ENCODE measurements around the gene CUL7. TPM values are rescaled to one million over a fixed set of nuclear protein-coding genes. Genes with fewer than 3 reads are reported as not detected.
"Not testable (repeated sequence)": the region's sequence is repeated elsewhere in the genome, so short reads cannot be mapped to it uniquely, and the experiment has no call there.

CUL7 gene
- total RNA-seq, 1 experiment from 2014 or later: 22.8 TPM

- H3K4me2 ChIP-seq: no peak overlapping the region
- H3K27me3 ChIP-seq (ENCODE audit: insufficient read depth, low read depth): no peaks in the 10 kb centered on the region
- no TSS peak for BruUV-seq (replicated peaks)
- CTCF ChIA-PET: no interaction called here
- intact Hi-C loops (cut with micrococcal nuclease; ENCODE audit: unreplicated experiment): no loop called here
- no peaks in the 10 kb centered on the region; the same call in 1 of the 2 replicates for H4K20me1 ChIP-seq (ENCODE audit: insufficient read depth)
- no peaks in the 10 kb centered on the region for H3K36me3 ChIP-seq (ENCODE audit: low read depth)
- H3F3A ChIP-seq (ENCODE audit: insufficient read depth, low read depth): no peaks in the 10 kb centered on the region; the same call in 1 of the 2 replicates
- H3K9me2 ChIP-seq (ENCODE audit: insufficient read depth): no peaks in the 10 kb centered on the region
- H3K4me3 ChIP-seq: no peak overlapping the region
- TF ChIP-seq, protein P1, sequence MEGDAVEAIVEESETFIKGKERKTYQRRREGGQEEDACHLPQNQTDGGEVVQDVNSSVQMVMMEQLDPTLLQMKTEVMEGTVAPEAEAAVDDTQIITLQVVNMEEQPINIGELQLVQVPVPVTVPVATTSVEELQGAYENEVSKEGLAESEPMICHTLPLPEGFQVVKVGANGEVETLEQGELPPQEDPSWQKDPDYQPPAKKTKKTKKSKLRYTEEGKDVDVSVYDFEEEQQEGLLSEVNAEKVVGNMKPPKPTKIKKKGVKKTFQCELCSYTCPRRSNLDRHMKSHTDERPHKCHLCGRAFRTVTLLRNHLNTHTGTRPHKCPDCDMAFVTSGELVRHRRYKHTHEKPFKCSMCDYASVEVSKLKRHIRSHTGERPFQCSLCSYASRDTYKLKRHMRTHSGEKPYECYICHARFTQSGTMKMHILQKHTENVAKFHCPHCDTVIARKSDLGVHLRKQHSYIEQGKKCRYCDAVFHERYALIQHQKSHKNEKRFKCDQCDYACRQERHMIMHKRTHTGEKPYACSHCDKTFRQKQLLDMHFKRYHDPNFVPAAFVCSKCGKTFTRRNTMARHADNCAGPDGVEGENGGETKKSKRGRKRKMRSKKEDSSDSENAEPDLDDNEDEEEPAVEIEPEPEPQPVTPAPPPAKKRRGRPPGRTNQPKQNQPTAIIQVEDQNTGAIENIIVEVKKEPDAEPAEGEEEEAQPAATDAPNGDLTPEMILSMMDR (conservative IDR thresholded peaks at IDR 0.05): no peak
- no peak for TF ChIP-seq EZH2 (IDR thresholded peaks at IDR 0.05; ENCODE audit: low read depth)
- POLR2A ChIA-PET (ENCODE audit: unreplicated experiment): no interaction called here
- DNase-seq: no peak
- H3K27ac ChIP-seq: no peak overlapping the region
- no peak overlapping the region for H2AFZ ChIP-seq
- H3K4me1 ChIP-seq (replicated peaks; ENCODE audit: insufficient read depth): peaks cover 1% of the 10 kb centered on the region
- no peaks in the 10 kb centered on the region for H3K9me3 ChIP-seq (ENCODE audit: insufficient read depth, low read depth)
- peaks cover 93% of the 10 kb centered on the region for H3K79me2 ChIP-seq (ENCODE audit: low read depth)
Measured at GRCh38 chr6:43082806-43083655, 29.4 kb upstream of the CUL7 start.

- H3K4me3 ChIP-seq; H4K20me1 ChIP-seq (ENCODE audit: insufficient read depth): not testable (repeated sequence)
Measured at GRCh38 chr6:43081922-43082321, 28.3 kb upstream of the CUL7 start.

GRCh38 chr6:43081043-43081442, 27.4 kb upstream of the CUL7 start:
- H3K4me1 ChIP-seq (replicated peaks; ENCODE audit: insufficient read depth): peaks cover 9% of the 10 kb centered on the region
- H3K4me2 ChIP-seq: no peak overlapping the region
- DNase-seq: no peak
- ChIA-PET CTCF (interaction anchor here (0.6 kb wide), 1 partner anchor 205 kb away, joined by 9 read pairs; no protein-coding TSS in a partner anchor), POLR2A (ENCODE audit: unreplicated experiment) (no interaction called here)
- H3K4me3 ChIP-seq: no peak overlapping the region
- intact Hi-C loops (cut with micrococcal nuclease; ENCODE audit: unreplicated experiment): no loop called here
- H3K9me3 ChIP-seq (ENCODE audit: insufficient read depth, low read depth): no peaks in the 10 kb centered on the region
- no peaks in the 10 kb centered on the region for H3K9me2 ChIP-seq (ENCODE audit: insufficient read depth)
- H3K36me3 ChIP-seq (ENCODE audit: low read depth): no peaks in the 10 kb centered on the region
- no peaks in the 10 kb centered on the region for H3K27me3 ChIP-seq (ENCODE audit: insufficient read depth, low read depth)
- no peak overlapping the region for H2AFZ ChIP-seq
- TF ChIP-seq, protein P1 (conservative IDR thresholded peaks at IDR 0.05): no peak
- no peak for TF ChIP-seq EZH2 (IDR thresholded peaks at IDR 0.05; ENCODE audit: low read depth)
- H3F3A ChIP-seq (ENCODE audit: insufficient read depth, low read depth): no peaks in the 10 kb centered on the region; the same call in 1 of the 2 replicates
- no TSS peak for BruUV-seq (replicated peaks)
- H3K27ac ChIP-seq: no peak overlapping the region
- H4K20me1 ChIP-seq (ENCODE audit: insufficient read depth): no peaks in the 10 kb centered on the region; the same call in 1 of the 2 replicates
- peaks cover 89% of the 10 kb centered on the region for H3K79me2 ChIP-seq (ENCODE audit: low read depth)

More at GRCh38 chr6:43081922-43082321, 28.3 kb upstream of the CUL7 start:
- BruUV-seq (replicated peaks); DNase-seq; H3K27me3 ChIP-seq (ENCODE audit: insufficient read depth, low read depth); CTCF ChIA-PET; H3K4me2 ChIP-seq; H2AFZ ChIP-seq; POLR2A ChIA-PET (ENCODE audit: unreplicated experiment); H3K9me3 ChIP-seq (ENCODE audit: insufficient read depth, low read depth); H3K9me2 ChIP-seq (ENCODE audit: insufficient read depth); H3K27ac ChIP-seq; H3K36me3 ChIP-seq (ENCODE audit: low read depth); H3K4me1 ChIP-seq (replicated peaks; ENCODE audit: insufficient read depth); H3F3A ChIP-seq (ENCODE audit: insufficient read depth, low read depth); intact Hi-C loops (cut with micrococcal nuclease; ENCODE audit: unreplicated experiment): not testable (repeated sequence)
- peaks cover 93% of the 10 kb centered on the region for H3K79me2 ChIP-seq (ENCODE audit: low read depth)

All from PC-9 (cell line).